Forelimb muscle (tissue), 1 donor: Measurements from ENCODE around the gene CSTF2. TPM values are rescaled to one million over a fixed set of nuclear protein-coding genes. Genes with fewer than 3 reads are reported as not detected.

ENCODE experiments used
- DNase-seq: peaks from one replicate; pipeline ENCODE4 v3.0.0-alpha.2; 2013; ENCODE audit warnings: low read depth
- polyA plus RNA-seq: library from polyadenylated mRNA; unstranded; fragments of 120-200 nt; gene quantifications from one replicate; pipeline ENCODE4 v1.2.1, GENCODE V29; 2013; ENCODE audit not compliant: insufficient read length

The CSTF2 gene
- polyA plus RNA-seq, 1 donor: 10.0 TPM

DNA sequence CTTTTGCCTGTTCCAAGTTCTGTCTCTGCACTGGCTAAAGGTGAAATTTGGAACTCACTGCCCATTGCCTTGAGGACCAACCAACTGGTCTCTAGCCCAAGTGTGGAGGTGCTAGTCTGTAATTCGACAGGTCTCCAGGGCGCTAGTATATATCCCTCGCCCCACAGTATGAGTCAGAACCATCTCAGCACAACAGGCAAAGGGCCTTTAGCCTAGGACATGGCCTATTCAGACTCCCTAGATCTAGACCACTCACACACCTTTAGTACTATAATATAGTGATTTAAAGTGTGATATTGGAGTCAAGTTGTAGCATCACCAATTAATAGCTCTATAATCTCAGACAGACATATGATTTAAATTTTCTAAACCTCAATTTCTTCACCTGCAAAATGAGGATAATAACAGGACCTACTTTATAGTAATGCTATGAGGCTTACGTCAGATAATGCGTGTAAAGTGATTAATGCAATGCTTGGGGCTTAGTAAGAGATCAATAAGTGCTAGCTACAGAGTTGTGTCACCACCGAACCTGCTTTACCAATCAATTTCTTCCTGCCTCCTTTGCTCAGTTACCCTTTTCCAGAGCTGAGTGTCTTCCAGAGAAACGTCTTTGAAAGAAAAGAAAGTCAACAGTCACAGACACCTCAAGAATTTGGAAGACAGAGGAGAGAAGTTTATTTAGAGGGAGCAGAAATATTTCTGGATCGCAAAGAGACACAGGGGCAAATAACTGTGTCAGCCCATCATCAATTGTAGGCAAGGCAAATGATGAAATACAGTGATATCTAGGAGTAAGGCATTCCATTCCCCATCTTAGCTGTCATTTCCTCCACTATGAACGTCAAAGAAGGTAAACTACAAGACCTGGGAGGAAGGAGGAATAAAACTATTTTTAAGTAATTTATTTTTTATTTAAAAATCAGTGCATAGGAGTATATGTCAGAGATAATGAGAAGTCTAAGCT lies 51.7 kb downstream of the CSTF2 start:
- DNase-seq: no peak

DNA sequence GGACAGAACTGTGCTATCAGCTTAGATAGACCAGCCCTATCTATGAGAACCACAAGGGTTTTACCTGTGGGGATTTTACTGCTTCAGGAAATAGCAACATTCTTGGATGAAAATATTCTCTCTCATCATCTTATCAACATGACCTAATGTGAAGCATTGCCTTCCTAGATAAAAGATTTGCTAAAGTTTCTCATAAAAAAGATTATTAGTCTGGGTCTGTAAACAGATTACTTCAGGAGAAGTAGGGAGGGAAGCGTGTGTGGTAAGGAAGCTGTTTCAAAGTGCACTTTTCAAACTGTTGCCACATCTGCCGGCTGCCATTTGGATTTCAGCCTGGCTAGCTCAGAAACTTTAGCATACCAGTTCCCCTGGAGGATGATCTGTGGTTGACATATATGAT lies 54.1 kb downstream of the CSTF2 start, which contains the start of gene NOX1:
NOX1 (minus strand) TSS at position 35 of the 400 bp plus-strand sequence. CDS start 220 bp downstream, outside the sequence.
- DNase-seq: no peak

DNA sequence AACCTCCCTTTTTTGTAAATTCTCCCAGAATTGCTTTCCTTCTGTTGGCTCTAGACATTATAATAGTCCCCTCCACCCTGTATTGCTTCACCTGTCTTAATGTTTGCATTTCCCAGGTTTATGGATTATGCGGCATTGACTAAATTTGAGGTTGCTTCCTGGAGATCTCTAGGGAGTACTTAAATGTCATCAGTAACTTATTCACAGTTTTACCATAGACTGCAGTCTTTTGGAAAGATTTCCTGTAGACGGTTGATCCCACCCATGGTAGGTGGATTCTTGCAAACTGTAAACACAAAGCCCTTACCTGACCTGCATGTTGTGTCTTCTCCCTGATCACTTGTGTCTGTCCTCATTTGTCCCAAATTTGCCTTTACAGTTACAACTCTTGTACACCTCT lies 60.2 kb downstream of the CSTF2 start:
- DNase-seq: no peak

DNA sequence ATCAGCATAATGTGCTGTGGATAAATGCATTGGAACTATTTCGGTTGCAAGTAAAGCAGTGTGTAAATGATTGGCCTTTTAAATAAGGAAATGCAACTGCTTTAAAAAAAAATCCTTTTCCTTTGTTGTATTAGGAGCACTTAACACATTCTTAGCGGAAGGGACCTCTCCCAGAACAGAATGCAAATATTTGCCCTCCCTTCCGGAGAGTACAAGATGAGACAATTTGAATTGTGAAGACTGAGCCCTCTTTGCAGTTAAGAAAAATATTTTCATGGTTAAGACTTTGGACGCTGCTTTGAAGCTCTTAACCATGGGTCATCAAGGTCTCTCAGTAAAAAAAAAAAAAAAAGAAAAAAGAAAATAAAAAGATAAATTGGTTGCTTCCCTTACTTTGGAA lies 63.5 kb downstream of the CSTF2 start:
- DNase-seq: no peak

Other genes with a start within 250 kb of the CSTF2 start
- gene TNMD, start 235.5 kb upstream of the CSTF2 start, polyA plus RNA-seq: 68.7 TPM
- 23.1 TPM for gene TSPAN6, start 183.6 kb upstream of the CSTF2 start, polyA plus RNA-seq
- gene SRPX2, start 176.2 kb upstream of the CSTF2 start, polyA plus RNA-seq: 25.2 TPM
- gene SYTL4, start 88.3 kb upstream of the CSTF2 start, polyA plus RNA-seq: 6.6 TPM
- gene NOX1, start 54.0 kb downstream of the CSTF2 start, polyA plus RNA-seq: 0.22 TPM
- gene XKRX, start 108.5 kb downstream of the CSTF2 start, polyA plus RNA-seq: 0.05 TPM
- gene ARL13A, start 149.3 kb downstream of the CSTF2 start, polyA plus RNA-seq: not detected
- gene TRMT2B, start 231.7 kb downstream of the CSTF2 start, polyA plus RNA-seq: 7.3 TPM